ENCODE results near the gene IGFBP5.

DNA sequence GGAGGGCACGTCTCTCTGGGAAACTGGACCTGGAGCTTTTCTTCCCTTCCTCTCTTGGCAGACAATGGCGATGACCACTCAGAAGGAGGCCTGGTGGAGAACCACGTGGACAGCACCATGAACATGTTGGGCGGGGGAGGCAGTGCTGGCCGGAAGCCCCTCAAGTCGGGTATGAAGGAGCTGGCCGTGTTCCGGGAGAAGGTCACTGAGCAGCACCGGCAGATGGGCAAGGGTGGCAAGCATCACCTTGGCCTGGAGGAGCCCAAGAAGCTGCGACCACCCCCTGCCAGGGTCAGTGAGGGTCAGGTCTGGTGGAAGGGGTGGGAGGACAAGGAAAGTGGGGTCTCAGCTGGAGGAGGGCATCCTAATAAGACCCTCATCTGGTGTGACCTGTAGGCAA lies 34.9 kb downstream of the IGFBP5 start:
- TF ChIP-seq, protein P1, sequence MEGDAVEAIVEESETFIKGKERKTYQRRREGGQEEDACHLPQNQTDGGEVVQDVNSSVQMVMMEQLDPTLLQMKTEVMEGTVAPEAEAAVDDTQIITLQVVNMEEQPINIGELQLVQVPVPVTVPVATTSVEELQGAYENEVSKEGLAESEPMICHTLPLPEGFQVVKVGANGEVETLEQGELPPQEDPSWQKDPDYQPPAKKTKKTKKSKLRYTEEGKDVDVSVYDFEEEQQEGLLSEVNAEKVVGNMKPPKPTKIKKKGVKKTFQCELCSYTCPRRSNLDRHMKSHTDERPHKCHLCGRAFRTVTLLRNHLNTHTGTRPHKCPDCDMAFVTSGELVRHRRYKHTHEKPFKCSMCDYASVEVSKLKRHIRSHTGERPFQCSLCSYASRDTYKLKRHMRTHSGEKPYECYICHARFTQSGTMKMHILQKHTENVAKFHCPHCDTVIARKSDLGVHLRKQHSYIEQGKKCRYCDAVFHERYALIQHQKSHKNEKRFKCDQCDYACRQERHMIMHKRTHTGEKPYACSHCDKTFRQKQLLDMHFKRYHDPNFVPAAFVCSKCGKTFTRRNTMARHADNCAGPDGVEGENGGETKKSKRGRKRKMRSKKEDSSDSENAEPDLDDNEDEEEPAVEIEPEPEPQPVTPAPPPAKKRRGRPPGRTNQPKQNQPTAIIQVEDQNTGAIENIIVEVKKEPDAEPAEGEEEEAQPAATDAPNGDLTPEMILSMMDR (IDR thresholded peaks at IDR 0.05): no peak
- TF ChIP-seq POLR2AphosphoS5 (IDR thresholded peaks at IDR 0.05) (no peak), POLR2A (IDR thresholded peaks at IDR 0.05) (no peak)

Measured in breast epithelium (tissue), 3 donors.